K562 (cell line): ENCODE data around the gene GNAZ. TPM values are rescaled to one million over a fixed set of nuclear protein-coding genes. Genes with fewer than 3 reads are reported as not detected.
A peak's percentile ranks its signal among the peaks of the same experiment; 100 is the strongest.

ENCODE experiments used
- ATAC-seq: fragments of 200-7000 bp; cut with Tn5 transposase; 3 replicates; pipeline ENCODE4 v1.9.1; 2020; ENCODE audit warnings: moderate library complexity
- BruUV-seq: library from RNA; stranded (reverse); fragments of 400-500 nt; replicated peaks from 2 replicates; lab custom pipeline; 2021; lab: Mats Ljungman, UMichigan
- CTCF ChIA-PET: fragments of 300-600 bp; formaldehyde crosslinking; extraction: SDS; loops from one replicate; lab custom pipeline; 2021; ENCODE audit warnings: low intra/inter-chr PET ratio; lab: Yijun Ruan, JAX
- POLR2A ChIA-PET: fragments of 300-600, 350-650 bp; sonication (Branson Sonifier 250); formaldehyde crosslinking; extraction: SDS; loops from one replicate; lab custom pipeline; 2021; ENCODE audit warnings: antibody characterized with exemption, inconsistent platforms; lab: Yijun Ruan, JAX
- DNase-seq, 4 experiments: peaks; one replicate each; pipeline versions ENCODE4 v3.0.0 to v3.0.0-alpha.2; 2011 to 2018; ENCODE audit warnings: low spot score in 3 of 4, mixed read lengths in 3 of 4; ENCODE audit errors: extremely low read depth in 1 of 4
- FAIRE-seq: peaks from 2 replicates; lab custom pipeline; 2011; peaks lifted over from hg19 to GRCh38; lab: Jason Lieb, UNC
- H2AFZ ChIP-seq: 2 replicates; pipeline ENCODE4 v1.6.0; 2011; ENCODE audit warnings: low read depth, low read length, control low read depth, inconsistent platforms
- H3K27ac ChIP-seq: fragments of 200-600 bp; 3 replicates; pipeline ENCODE4 v1.8.0; 2011; ENCODE audit warnings: low read depth, mild to moderate bottlenecking, control low read depth, inconsistent platforms, low read length, moderate library complexity, mixed read lengths; ENCODE audit errors: extremely low read depth
- H3K27me3 ChIP-seq, 2 experiments: fragments of 300-600 bp in 1 of 2; 2 replicates in 1 of 2; 3 replicates in 1 of 2; pipeline versions ENCODE4 v1.6.0 to v1.8.0; 2011; ENCODE audit warnings: inconsistent platforms in 2 of 2, low read length in 2 of 2, mild to moderate bottlenecking in 1 of 2, mixed read lengths in 1 of 2, moderate library complexity in 1 of 2; ENCODE audit not compliant: control insufficient read depth in 2 of 2, insufficient read depth in 2 of 2
- H3K36me3 ChIP-seq: fragments of 300-600 bp; 3 replicates; pipeline ENCODE4 v1.8.0; 2011; ENCODE audit warnings: mild to moderate bottlenecking, low read length, inconsistent platforms; ENCODE audit not compliant: control insufficient read depth, insufficient read depth
- H3K4me1 ChIP-seq, 2 experiments: fragments of 200-600 bp in 1 of 2; replicated peaks in 1 of 2; 2 replicates in 1 of 2; 3 replicates in 1 of 2; pipeline versions ENCODE4 v1.5.1 to v1.8.0; 2011; ENCODE audit warnings: inconsistent platforms in 2 of 2, low read length in 2 of 2, mild to moderate bottlenecking in 1 of 2, mixed read lengths in 1 of 2, moderate library complexity in 1 of 2; ENCODE audit not compliant: control insufficient read depth in 2 of 2, insufficient read depth in 2 of 2
- H3K4me2 ChIP-seq: 2 replicates; pipeline ENCODE4 v1.6.1; 2011; ENCODE audit warnings: low read length, control low read depth, inconsistent platforms, mixed read lengths; ENCODE audit not compliant: insufficient read depth
- H3K4me3 ChIP-seq: fragments of 200-600 bp; sonication (generic), shearing (Covaris generic); 2 replicates; pipeline ENCODE4 v1.5.1; 2016; ENCODE audit warnings: control low read depth, inconsistent platforms
- H3K79me2 ChIP-seq: fragments of 200-600 bp; 3 replicates; pipeline ENCODE4 v1.8.0; 2011; ENCODE audit warnings: low read length, inconsistent platforms; ENCODE audit not compliant: control insufficient read depth, insufficient read depth
- H3K9ac ChIP-seq, 2 experiments: 2 replicates each; pipeline versions ENCODE4 v1.6.0 to v1.6.1; 2011; ENCODE audit warnings: low read depth in 2 of 2, low read length in 2 of 2, control low read depth in 1 of 2, inconsistent platforms in 1 of 2, mild to moderate bottlenecking in 1 of 2, mixed read lengths in 1 of 2; ENCODE audit not compliant: insufficient read depth in 1 of 2
- H3K9me1 ChIP-seq: one replicate; pipeline ENCODE4 v1.6.0; 2011; ENCODE audit warnings: inconsistent platforms, mild to moderate bottlenecking, low read length, moderate library complexity; ENCODE audit not compliant: control insufficient read depth, insufficient read depth
- H3K9me3 ChIP-seq: replicated peaks from 2 replicates; pipeline ENCODE4 v1.5.1; 2011; ENCODE audit warnings: low read depth, low read length, inconsistent platforms; ENCODE audit not compliant: control insufficient read depth, insufficient read depth
- H4K20me1 ChIP-seq: replicated peaks from 2 replicates; pipeline ENCODE4 v1.6.1; 2011; ENCODE audit warnings: low read length, inconsistent platforms, mixed read lengths; ENCODE audit not compliant: control insufficient read depth, insufficient read depth
- ATF6 ChIP-seq: sonication (generic); formaldehyde crosslinking; IDR thresholded peaks from 2 replicates; pipeline ENCODE4 v1.4.0; 2020; ENCODE audit warnings: mild to moderate bottlenecking, missing genetic modification reagents
- CBX3 ChIP-seq, 2 experiments: IDR thresholded peaks; 1 replicate in 1 of 2; 2 replicates in 1 of 2; pipeline ENCODE4 v1.6.1; 2012; ENCODE audit warnings: inconsistent platforms in 2 of 2, low read length in 2 of 2, borderline replicate concordance in 1 of 2, control low read depth in 1 of 2
- CTCF ChIP-seq, 3 experiments: IDR thresholded peaks in 2 of 3; conservative IDR thresholded peaks in 1 of 3; 2 replicates each; pipeline ENCODE4 v1.5.1; 2011 to 2012; ENCODE audit warnings: low read length in 3 of 3, mild to moderate bottlenecking in 3 of 3, control low read depth in 2 of 3, improper control_type of control experiment in 1 of 3, inconsistent platforms in 1 of 3, low read depth in 1 of 3, mixed read lengths in 1 of 3, moderate library complexity in 1 of 3; ENCODE audit not compliant: insufficient read depth in 2 of 3
- EP300 ChIP-seq: IDR thresholded peaks from 2 replicates; pipeline ENCODE4 v1.6.1; 2012; ENCODE audit warnings: low read length, improper control_type of control experiment
- HCFC1 ChIP-seq: IDR thresholded peaks from 2 replicates; pipeline ENCODE4 v1.6.1; 2012; ENCODE audit warnings: low read depth, low read length, improper control_type of control experiment
- HMGN3 ChIP-seq: IDR thresholded peaks from 2 replicates; pipeline ENCODE4 v1.6.1; 2011; ENCODE audit warnings: borderline replicate concordance, low read depth, mild to moderate bottlenecking, mixed read lengths, low read length; ENCODE audit not compliant: insufficient read length; ENCODE audit errors: extremely low read depth
- MAFK ChIP-seq: IDR thresholded peaks from 2 replicates; pipeline ENCODE4 v1.6.1; 2011; ENCODE audit warnings: low read length, improper control_type of control experiment
- MIER1 ChIP-seq: fragments of 450-650 bp; IDR thresholded peaks from 2 replicates; pipeline ENCODE4 v1.6.1; 2016; ENCODE audit warnings: antibody characterized with exemption, mild to moderate bottlenecking, low read depth
- SMC3 ChIP-seq: conservative IDR thresholded peaks from 2 replicates; pipeline ENCODE4 v1.6.1; 2011; ENCODE audit warnings: low read depth, low read length, improper control_type of control experiment; ENCODE audit not compliant: insufficient read depth
- UBTF ChIP-seq, 2 experiments: IDR thresholded peaks; 2 replicates each; pipeline ENCODE4 v1.6.1; 2012; ENCODE audit warnings: improper control_type of control experiment in 2 of 2, low read depth in 2 of 2, low read length in 2 of 2, borderline replicate concordance in 1 of 2
- ZNF785 ChIP-seq: fragments of 250-450 bp; sonication (Bioruptor Pico); IDR thresholded peaks from 2 replicates; pipeline ENCODE4 v1.4.0; 2020; ENCODE audit warnings: mild to moderate bottlenecking
- WGBS: fragments of 100-300 bp; shearing (Covaris generic); methylation state at CpG from one replicate; pipeline ENCODE4 v1.1.6; 2016; ENCODE audit warnings: low coverage, mixed read lengths; ENCODE audit not compliant: insufficient coverage; ENCODE audit errors: missing lambda C conversion rate; 5-methylcytosine and 5-hydroxymethylcytosine counted together
- in situ Hi-C: fragments of 300-500 bp; cut with MboI; formaldehyde crosslinking; loops from 4 replicates; pipeline ENCODE4 v1.15.0; 2018; ENCODE audit warnings: inconsistent platforms, mixed read lengths
- intact Hi-C: fragments of 100-400 bp; cut with micrococcal nuclease; formaldehyde crosslinking; loops from 2 replicates; pipeline ENCODE4 v1.14.2; 2022
- polyA plus RNA-seq, 8 experiments: library from polyadenylated mRNA; depleted of rRNA in 4 of 8; stranded (reverse) in 5 of 8; unstranded in 3 of 8; fragments of >200 nt; fragmentation: Nextera tagmentation in 2 of 8; fragmentation: Illumina TruSeq in 1 of 8; extraction: Ambion mirVana in 2 of 8; extraction: Trizol in 1 of 8; gene quantifications; 2 replicates each; pipeline versions ENCODE4 v1.2.1 to v1.2.3, GENCODE V29; 2011 to 2014; ENCODE audit warnings: inconsistent platforms in 1 of 8, missing spikeins in 1 of 8
- total RNA-seq, 7 experiments: library from RNA; depleted of rRNA in 6 of 7; stranded (reverse); fragments of >200 nt in 6 of 7; fragmentation: Illumina TruSeq in 2 of 7; extraction: Trizol in 2 of 7; gene quantifications; 2 replicates each; pipeline versions ENCODE4 v1.2.1 to v1.2.3, GENCODE V29; 2011 to 2021; ENCODE audit warnings: low replicate concordance in 1 of 7

The GNAZ gene
- total and polyA plus RNA-seq, 9 of the 15 experiments (the other 6 are each of a cell fraction or from before 2014, with no cell fraction given) = 0.04 to 0.22 (median 0.13) TPM; not detected in 3

- Histone ChIP-seq H3K27me3 (peaks cover 88 to 100% of the 10 kb centered on the region in 2 experiments), H3K9me3 (no peaks in the 10 kb centered on the region), H3K4me2 (no peak overlapping the region), H3K9ac (0 out of 4 replicates have a peak overlapping the region, but pooled peaks of 1 of the 2 experiments have one; percentile 1), H4K20me1 (peaks cover 85% of the 10 kb centered on the region), H3K36me3 (no peaks in the 10 kb centered on the region), H3K79me2 (no peaks in the 10 kb centered on the region), H2AFZ (no peak overlapping the region), H3K27ac (no peak overlapping the region), H3K4me3 (no peak overlapping the region), H3K9me1 (peaks cover 4% of the 10 kb centered on the region), H3K4me1 (peaks cover 4 to 45% of the 10 kb centered on the region in 2 experiments; a peak in 4 of 5 replicates)
- no peak for FAIRE-seq
- no TSS peak for BruUV-seq
- in situ Hi-C loops = loop anchor here (25.0 kb wide), 1 partner anchor 431 kb away; the partner anchor contains the start of gene IGLL1
- peak; percentile 11 for ATAC-seq
- WGBS = 3% methylated on average over 8 of the region's 8 CpGs
- POLR2A ChIA-PET = interaction anchor here (0.6 to 86.5 kb wide), 12 partner anchors 10 to 131 kb away, joined by 3 to 3476 read pairs (median 6); partner anchors contain the start of genes BCR and RAB36
- intact Hi-C loops = no loop called here
- CTCF ChIA-PET = interaction anchor here (0.8 to 3.1 kb wide), 4 partner anchors 22 to 197 kb away, joined by 3 to 16 read pairs (median 4); no protein-coding TSS in a partner anchor
- peak in 3 of 4 experiments; percentile 57 to 84 (median 83) for DNase-seq
- no peak for TF ChIP-seq MIER1
- 0 out of 2 replicates have a peak, but pooled peaks have one; percentile 11 for TF ChIP-seq EP300
- peak; percentile 35; the same call in 1 of the 2 replicates for TF ChIP-seq HCFC1
- peak in 1 of 2 experiments; percentile 43; a peak in 1 of 4 replicates for TF ChIP-seq UBTF (IDR thresholded peaks at IDR 0.05; ENCODE audit: borderline replicate concordance in 1 of 2, low read depth in 2 of 2, low read length in 2 of 2)
- no peak for TF ChIP-seq ATF6 (CRISPR knock-in tag)
- TF ChIP-seq MAFK = no peak; the same call in 1 of the 2 replicates
- TF ChIP-seq ZNF785 = no peak
- peak; percentile 56 for TF ChIP-seq SMC3
- TF ChIP-seq HMGN3 = no peak
- peak in 1 of 3 experiments; percentile 75; a peak in 2 of 6 replicates for TF ChIP-seq CTCF (IDR thresholded peaks at IDR 0.05 in 2 of 3, conservative IDR thresholded peaks at IDR 0.05 in 1 of 3; ENCODE audit: insufficient read depth in 2 of 3, low read depth in 1 of 3, low read length in 3 of 3)
- TF ChIP-seq CBX3 (IDR thresholded peaks at IDR 0.05; ENCODE audit: borderline replicate concordance in 1 of 2, low read length in 2 of 2) = no peak
These were observed 86.0 kb downstream of the GNAZ start for GRCh38 chr22:23156286-23156685.
